HK-2 (cell line): ENCODE data around the gene NCMAP.

ENCODE experiments used
- DNase-seq: peaks from one replicate; pipeline ENCODE4 v3.0.0-alpha.2; 2018; ENCODE audit not compliant: unreplicated experiment

The NCMAP gene

DNA sequence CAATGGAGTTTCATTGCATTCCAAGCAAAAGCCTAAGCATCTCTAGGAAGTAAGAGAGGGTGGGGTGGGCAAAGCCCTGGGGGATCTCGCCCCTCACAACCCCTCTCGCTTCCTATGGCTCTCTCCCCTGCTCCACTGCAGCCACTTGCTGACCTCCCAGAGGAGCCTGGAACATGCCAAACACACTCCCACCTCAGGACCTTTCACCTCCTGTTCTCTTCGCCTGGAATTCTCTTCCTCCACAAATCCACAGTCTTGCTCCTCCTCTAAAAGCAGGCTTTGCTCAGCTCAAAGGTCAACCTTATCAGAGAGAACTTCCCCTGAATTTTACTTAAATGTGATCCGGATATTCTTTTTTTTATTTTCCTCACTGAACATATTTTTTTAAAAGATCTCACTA, 66.3 kb downstream of the NCMAP start:
- no peak for DNase-seq

DNA sequence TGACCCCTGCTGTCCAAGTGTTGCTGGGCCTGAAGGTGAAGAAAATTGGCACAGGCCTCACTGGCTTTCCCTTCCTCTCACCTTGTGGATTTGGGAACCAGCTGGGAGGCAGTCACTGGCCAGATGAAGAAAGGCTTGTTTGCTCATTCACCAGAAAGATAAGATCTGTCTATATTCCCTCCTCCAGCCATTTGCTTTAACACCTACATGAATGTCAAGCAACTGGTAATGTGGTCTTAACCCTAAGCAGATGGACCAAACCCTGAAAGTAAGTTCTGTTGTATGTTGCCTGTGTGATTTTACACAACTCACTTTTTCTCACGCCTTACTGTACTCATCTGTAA, 76.9 kb downstream of the NCMAP start:
- no peak for DNase-seq

DNA sequence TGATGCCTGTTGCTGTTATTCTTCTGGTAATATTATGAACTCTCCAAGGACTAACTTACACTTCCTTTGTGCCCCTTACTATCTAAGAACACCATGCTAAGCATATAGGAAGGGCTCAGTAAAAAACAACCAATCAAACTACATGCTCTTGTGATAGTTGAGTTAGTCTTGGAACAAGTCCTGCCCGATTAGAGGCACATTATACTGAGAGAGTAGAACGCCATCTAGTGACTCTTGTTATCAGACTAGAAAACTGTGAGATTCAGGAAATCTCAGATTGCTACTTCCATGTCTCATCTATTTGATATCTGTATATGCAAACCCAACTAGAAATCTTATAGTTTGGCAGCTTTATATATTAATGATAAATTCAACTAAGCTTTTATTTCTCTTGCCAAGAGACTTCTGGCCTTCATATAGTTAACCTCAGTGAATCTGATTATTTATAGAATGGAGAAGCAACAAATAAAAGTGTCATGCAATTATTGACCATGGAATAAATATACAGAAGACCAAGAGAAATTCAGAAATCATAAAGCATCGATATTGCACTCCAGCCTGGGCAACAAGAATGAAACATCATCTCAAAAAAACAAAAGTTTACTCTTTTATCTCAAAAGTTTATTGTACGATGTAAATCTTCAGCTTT, 79.4 kb downstream of the NCMAP start:
- DNase-seq, result no peak

DNA sequence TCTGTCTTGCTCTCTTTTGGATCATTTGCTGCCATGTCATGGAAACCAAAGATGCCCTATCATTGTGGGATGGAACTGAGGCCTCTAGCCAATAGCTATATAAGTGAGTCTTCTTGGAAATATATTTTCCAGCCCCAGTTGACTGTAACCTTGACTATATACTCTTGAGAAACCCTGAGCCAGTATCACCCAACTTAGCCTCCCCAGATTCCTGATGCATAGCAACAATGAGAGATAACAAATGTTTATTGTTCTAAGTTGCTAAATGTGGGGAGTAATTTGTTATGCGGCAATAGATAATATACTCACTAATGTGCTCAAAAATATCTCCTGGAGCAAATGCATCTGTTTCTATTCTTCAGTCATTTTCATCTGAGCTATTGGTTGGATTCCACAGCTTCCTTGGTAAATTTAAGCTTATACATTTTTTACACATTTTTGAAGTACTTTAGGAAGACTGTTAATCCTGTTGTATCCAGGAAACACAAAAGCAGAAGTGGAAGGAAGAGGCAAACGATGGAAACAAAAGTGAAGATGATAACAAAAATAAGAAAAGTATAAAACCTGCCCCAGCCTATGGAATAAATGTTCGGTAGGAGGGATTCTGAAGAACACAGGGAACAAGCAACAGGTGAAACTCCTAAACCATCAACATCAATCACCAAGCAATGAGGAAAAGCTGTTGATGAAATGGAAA, 80.9 kb downstream of the NCMAP start:
- no peak for DNase-seq

DNA sequence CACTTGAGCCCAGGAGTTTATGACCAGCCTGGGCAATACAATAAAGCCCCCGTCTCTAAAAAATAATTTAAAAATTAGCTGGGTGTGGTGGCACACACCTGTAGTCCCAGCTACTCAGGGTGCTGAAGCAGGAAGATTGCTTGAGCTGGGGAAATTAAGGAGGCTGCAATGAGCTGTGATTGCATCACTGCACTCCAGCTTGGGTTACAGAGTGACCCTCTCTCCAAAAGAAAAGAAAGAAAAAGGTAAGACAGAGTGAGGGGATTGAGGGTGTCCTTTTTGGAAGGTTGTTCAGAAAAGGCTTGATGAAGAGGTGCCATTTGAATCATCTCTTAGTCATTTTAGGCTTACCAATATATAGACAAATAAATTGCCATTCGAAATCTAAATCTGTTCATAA, 83.2 kb downstream of the NCMAP start:
- no peak for DNase-seq

DNA sequence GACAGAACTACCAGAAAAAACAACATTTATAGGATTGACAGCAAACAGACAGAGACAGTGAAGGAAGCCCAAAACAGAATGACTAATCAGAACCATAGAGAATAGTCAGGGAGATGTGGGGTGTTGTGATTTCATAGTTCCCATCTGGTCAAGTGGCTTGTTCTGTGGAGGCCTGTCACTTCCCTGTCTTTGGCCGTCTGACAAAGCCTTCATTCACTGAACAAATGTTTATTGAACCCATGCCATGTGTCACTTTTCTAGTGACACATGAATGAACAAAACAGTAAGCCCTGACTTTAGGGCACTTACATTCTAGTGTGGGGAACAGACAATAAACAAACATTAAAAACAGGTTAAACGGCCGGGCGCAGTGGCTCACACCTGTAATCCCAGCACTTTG, 84.0 kb downstream of the NCMAP start:
- DNase-seq, result no peak

DNA sequence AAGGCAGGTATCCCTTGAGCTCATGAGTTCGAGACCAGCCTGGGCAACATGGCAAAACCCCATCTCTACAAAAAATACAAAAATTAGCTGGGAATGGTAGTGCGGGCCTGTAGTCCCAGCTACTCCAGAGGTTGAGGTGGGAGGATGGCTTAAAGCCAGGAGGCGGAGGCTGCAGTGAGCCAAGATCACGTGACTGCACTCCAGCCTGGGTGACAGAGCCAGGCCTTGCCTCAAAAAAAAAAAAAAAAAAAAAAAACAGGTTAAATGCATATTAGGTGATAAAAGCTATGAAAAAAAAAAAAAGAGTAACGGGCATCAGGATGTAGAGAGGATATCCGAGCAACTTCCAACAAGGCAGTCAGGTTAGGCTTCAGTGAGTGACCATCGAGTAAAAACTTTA, 84.4 kb downstream of the NCMAP start:
- DNase-seq, result peak; percentile 24

DNA sequence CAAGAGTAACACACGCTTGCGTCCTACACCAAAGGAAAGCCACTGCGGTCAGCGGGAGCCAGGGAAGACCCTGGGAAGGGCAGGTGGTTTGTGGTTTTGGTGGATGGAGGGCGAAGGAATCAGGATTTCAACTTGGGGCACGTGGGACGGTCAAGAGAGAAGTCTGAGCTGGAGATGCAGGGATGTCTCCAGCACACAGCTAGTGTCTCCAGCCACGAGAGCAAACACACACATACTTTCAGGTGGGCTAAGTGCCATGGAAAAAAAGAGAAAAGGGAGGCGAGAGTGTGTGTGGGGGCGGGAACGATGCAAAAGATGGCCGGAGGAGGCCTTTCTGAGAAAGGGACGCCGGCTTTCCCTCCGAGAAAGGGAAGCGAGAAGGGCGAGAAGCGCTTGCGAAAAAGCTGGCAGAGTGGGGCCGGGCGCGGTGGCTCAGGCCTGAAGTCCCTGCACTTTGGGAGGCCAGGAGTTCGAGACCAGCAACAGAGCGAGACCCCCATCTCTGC, 85.8 kb downstream of the NCMAP start:
- DNase-seq, result no peak

DNA sequence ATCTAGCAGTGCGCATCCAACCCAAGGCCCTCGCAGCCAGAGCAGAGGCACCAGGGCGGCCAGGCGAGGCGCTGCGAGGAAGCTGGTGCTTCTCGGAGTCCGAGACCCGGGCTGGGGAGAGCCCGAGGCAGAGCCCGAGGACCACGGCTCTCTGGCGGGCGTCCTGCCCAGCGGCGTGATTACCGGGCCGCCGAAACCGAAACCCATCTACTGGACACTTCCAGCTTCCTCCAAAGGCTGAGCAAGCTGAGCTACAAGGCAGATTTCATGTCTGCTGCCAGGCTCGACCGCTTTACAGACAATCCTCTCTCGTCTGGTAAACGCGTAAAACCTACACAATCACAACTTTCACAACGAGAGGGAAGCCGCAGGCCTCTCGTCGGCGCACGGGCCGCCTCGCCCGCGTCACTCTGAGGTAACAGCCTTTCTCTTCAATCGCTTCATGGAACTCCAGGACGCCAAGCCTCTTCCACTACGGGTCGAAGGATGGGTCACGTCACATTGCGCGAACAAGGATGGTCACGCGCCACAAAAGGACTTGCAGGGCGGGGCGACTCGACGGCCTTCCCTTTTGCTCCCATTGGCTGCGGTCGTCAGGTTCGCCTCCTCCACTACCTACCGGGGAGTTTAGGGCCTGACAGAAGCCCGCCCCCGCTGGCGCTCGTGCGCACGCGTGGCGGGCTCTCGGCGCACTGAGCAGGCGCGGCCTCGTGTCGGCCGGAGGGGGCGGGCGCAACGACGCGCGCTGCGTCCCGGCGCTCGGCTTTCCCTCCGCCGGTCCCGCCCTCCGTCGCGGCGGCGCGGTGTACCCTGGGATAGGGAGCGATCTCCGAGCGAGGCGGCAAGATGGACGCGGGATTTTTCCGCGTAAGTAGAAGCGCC, 86.8 kb downstream of the NCMAP start, which contains the start of gene SRRM1:
Gene SRRM1, plus strand, starts transcription at position 822 of the 882 bp plus-strand sequence. Its CDS starts 25 bp downstream, at position 847.
- DNase-seq, result peak; percentile 99

DNA sequence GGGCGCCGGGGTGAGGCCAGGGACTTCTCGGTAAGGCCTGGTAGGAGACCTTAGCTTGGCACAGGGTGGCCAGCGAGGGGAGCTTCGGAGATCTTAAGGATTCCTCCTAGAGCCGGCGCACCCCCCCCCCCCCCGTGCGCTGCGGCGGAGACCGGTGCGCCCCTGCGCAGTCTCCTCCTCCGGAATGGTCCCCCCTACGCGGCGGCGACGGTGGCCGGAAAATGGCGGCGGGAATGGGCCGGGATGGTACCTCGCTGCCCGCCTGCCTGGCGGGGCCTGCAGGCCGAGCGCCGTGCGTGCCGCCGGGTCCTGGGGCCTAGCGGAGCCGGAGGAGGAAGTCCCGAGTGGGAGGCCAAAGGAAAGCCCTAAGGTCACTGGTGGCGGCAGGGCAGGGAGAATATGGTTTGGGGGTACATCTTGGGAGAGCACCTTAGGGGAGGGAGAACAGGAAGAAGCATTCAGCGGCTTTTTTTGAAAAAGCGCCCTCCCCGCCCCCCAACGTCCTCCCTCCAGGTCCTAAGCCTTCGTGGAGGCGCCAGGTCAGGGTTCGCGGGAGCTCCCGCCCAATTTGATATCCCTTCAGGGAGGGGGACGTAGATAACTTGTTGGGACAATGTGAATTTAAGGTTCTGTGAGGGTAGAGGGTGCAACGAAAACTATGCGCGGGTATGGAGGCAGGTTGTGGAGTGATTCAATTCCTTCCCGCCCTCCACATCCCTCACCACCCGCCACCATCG, 87.6 kb downstream of the NCMAP start:
- DNase-seq, result peak; percentile 24

DNA sequence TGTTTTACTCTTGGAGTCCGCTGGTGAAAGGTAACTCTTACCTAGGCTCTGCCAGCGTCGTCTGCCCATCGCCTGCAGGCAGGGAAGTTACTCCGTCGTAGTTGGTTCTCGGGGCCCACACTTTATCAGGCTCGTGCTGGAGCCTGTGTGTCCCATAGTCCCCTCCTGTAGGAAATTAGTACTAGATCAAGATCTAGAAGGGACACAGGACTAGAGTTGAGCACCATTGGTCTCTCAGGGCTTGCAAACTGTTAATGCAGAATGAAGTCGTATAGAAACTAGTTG, 88.2 kb downstream of the NCMAP start:
- no peak for DNase-seq

DNA sequence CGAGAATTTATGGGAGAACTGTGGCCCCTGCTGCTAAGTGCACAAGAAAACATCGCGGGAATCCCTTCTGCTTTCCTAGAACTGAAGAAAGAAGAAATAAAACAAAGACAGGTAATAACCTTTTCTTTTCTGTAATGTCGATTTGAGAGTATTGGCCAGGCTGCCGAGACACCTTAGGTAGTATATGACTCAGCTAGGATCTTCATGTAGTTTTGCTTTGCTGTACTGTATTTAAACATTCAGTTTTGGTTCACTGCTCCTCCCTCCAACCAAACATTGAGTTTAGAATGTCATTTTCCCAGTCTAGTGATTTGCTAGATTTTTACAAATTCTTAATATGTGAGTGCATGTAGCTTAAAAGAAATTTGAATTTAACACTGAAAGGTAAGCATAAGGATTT, 93.0 kb downstream of the NCMAP start:
- DNase-seq, result no peak

DNA sequence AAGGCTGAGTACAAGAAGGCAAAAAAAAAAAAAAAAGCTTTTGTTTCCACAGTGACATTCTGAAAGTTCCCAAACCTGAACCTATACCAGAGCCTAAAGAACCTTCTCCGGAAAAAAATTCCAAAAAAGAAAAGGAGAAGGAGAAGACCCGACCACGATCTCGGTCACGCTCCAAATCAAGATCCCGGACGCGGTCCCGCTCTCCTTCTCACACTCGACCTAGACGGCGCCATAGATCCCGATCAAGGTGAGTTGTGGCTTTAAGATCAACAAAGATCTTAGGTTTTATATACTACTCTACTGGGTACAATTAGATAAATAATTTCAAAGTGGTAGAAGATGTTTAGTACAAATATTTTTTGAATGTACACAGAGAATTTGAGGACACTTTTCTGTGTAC, 96.5 kb downstream of the NCMAP start:
- no peak for DNase-seq

DNA sequence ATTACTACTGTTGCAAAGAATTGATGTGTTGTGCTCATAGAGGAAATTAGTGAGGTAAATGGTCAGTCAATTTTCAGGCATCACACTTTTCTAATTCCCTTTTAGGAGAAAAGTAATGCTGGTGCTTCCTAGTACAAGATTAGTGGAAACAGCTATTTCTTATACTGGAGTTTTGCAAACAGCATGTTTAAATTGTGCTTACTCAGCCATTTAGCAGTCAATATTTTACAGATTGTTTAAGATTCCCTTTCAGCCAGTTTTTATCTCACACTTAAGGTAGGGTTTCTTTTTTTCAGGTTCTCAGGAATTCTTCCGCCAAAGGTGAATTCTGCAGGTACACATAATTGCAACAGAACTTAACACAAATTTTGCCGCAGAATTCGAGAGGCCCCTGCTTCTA, 98.1 kb downstream of the NCMAP start:
- DNase-seq, result no peak

DNA sequence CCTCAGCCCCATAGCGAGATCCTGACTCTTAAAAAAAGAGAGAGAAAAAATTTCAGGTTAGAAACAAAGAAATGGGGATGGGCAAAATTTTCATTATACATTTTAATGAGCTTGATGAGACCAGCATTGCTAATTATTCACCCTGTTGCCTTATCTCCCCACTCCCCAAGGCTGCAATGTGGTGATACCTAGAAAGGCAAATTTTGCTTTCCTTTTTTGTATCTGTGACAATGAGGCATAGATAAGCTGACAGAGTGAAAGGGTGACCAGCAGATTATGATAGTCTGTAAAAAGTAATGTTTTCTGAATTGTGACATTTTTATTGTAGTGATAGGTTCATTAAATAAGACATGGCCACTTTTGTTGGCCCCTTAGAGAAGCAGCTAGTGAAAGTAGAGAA, 100.2 kb downstream of the NCMAP start:
- DNase-seq, result no peak

DNA sequence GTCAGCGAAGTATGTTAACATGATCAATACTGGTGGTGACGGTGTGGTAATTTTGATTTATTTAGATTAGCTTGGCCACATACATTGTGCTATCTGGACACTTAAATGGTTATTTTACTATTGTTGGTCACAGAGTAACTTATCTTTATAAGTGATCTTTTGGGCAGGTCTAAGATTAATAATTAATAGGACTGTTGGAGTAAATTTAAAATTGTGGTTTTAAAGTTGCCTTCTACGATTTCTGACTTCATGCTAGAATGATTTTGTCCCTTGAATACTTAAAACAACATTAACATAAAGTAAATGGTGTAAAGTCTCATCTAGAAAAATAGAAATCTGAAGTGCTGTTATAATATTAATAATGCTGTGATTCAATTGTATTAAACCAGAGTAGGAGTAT, 101.9 kb downstream of the NCMAP start:
- no peak for DNase-seq
